ENCODE data around the gene CYP19A1.

CYP19A1 gene

GRCh38 chr15:51184627-51185026 is 153.8 kb downstream of the CYP19A1 start:
- DNase-seq (ENCODE audit: low read depth in 3 of 3): no peak

GRCh38 chr15:51183076-51183475 is 155.3 kb downstream of the CYP19A1 start:
- DNase-seq (ENCODE audit: low read depth in 3 of 3): no peak

- no peak for DNase-seq (ENCODE audit: low read depth in 3 of 3)
These were observed 156.5 kb downstream of the CYP19A1 start for GRCh38 chr15:51181905-51182304.

- no peak for DNase-seq (ENCODE audit: low read depth in 3 of 3)
These were observed 157.2 kb downstream of the CYP19A1 start for GRCh38 chr15:51181221-51181620.

- DNase-seq (ENCODE audit: low read depth in 3 of 3): no peak
These were observed 157.9 kb downstream of the CYP19A1 start for GRCh38 chr15:51180534-51180933.

- DNase-seq (ENCODE audit: low read depth in 3 of 3): no peak
These were observed 158.4 kb downstream of the CYP19A1 start for GRCh38 chr15:51180011-51180410.

- DNase-seq (ENCODE audit: low read depth in 3 of 3): no peak
These were observed 166.2 kb downstream of the CYP19A1 start for GRCh38 chr15:51172193-51172592.

- no peak for DNase-seq (ENCODE audit: low read depth in 3 of 3)
These were observed 166.8 kb downstream of the CYP19A1 start for GRCh38 chr15:51171634-51171932.

GRCh38 chr15:51170882-51171633 is 167.3 kb downstream of the CYP19A1 start:
- DNase-seq (ENCODE audit: low read depth in 3 of 3): no peak

GRCh38 chr15:51168700-51169099 is 169.7 kb downstream of the CYP19A1 start:
- no peak for DNase-seq (ENCODE audit: low read depth in 3 of 3)

- DNase-seq (ENCODE audit: low read depth in 3 of 3): no peak
These were observed 174.6 kb downstream of the CYP19A1 start for GRCh38 chr15:51163843-51164242.

GRCh38 chr15:51162865-51163762 is 175.3 kb downstream of the CYP19A1 start:
- DNase-seq (ENCODE audit: low read depth in 3 of 3): peak; percentile 35 to 54 (median 41)

- no peak for DNase-seq (ENCODE audit: low read depth in 3 of 3)
These were observed 176.7 kb downstream of the CYP19A1 start for GRCh38 chr15:51161491-51162220.

GRCh38 chr15:51160484-51160883 is 177.9 kb downstream of the CYP19A1 start:
- no peak for DNase-seq (ENCODE audit: low read depth in 3 of 3)
